ENCODE results near the gene ARHGAP44.

ARHGAP44 gene

DNA sequence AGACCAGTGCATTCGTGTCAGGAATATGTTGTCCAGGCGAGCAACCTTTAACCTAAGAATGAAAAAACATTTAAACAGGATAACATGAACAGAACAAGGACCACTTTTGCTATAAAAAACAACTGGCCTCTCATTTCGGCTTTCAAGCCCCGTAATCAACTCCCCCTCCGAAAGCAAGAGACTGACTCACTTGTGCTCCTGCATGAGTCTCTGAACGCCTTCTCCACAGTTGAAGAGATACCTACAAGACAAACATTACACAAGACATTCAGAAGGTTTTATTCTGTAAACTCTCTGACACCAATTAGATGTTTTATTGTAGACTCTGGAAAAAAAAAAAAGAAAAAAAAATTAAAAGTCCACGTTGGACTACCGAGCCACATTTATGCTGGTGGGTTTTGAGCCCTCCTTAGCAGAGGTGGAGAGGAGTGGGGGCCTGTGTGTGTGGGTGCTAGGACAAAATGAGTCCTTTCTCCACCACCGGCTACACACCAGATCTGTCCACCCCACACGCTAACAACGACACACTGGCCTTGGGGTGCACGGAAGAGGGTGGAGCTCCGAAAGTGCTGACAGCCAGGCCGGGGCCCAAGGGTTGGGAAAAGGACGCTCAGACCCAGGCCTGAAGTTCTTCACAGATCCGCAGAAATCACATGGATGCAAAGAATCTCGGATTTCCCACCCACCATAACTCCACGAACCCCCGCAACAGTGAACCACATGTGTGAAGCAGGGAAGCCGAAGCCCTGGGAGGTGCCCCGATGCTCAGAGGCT lies 227.8 kb downstream of the ARHGAP44 start:
- in situ Hi-C loops (cut with MboI; ENCODE audit: low sequenced_read_pairs): no loop called here

DNA sequence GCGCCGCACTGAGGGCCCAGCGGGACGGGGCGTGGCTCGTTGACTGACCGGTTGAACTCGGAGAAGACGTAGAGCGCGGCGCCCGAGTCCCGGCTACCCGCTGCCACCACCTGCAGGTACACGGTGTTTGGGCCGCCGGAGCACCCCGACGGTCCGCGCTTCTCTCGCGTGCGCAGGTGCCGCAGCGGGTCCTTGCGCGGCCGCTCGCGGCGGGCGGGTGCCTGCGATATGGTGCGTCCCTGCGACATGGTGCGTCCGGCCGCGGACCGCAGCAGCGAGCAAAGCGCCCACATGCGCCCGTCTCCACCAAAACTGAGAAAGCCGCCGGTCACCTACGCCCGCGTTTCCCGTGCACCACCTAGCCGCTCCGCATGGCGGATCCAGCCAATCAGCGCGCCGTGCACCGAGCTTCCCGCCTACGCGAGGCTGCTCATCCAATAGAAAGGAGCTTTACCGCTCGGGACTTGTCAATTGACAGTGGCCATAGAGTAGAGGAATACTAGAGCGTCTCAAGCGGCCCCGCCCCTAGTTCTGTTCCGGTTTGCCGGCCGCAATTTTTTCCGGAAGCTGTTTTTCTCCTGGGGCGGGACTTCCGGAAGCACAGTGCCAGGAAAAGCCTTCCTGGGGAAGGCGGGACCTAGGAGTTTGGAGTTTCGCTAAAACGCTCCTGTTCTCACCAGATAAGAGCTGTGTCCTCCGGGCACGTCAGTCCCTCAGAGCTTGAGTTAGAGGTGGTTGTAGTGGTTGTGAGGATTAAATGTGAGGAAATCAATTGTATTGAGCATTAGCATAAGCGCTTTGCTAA lies 228.6 kb downstream of the ARHGAP44 start, which contains the start of gene ELAC2:
Gene ELAC2, minus strand, starts transcription at position 373 of the 805 bp plus-strand sequence. Its CDS starts 80 bp downstream, at position 293.
- in situ Hi-C loops (cut with MboI; ENCODE audit: low sequenced_read_pairs): no loop called here

GRCh38 chr17:13024016-13024415 lies 234.7 kb downstream of the ARHGAP44 start:
- in situ Hi-C loops (cut with MboI; ENCODE audit: low sequenced_read_pairs): no loop called here

GRCh38 chr17:13024526-13025257 lies 235.4 kb downstream of the ARHGAP44 start:
- in situ Hi-C loops (cut with MboI; ENCODE audit: low sequenced_read_pairs): no loop called here

- in situ Hi-C loops (cut with MboI; ENCODE audit: low sequenced_read_pairs): no loop called here
These were observed 235.9 kb downstream of the ARHGAP44 start for GRCh38 chr17:13025258-13025627.

GRCh38 chr17:13025687-13026086 lies 236.4 kb downstream of the ARHGAP44 start:
- in situ Hi-C loops (cut with MboI; ENCODE audit: low sequenced_read_pairs): no loop called here

GRCh38 chr17:13027246-13027645 lies 237.9 kb downstream of the ARHGAP44 start:
- in situ Hi-C loops (cut with MboI; ENCODE audit: low sequenced_read_pairs): no loop called here

- in situ Hi-C loops (cut with MboI; ENCODE audit: low sequenced_read_pairs): no loop called here
These were observed 240.0 kb downstream of the ARHGAP44 start for GRCh38 chr17:13029340-13029739.

- in situ Hi-C loops (cut with MboI; ENCODE audit: low sequenced_read_pairs): no loop called here
These were observed 240.8 kb downstream of the ARHGAP44 start for GRCh38 chr17:13030056-13030455.

GRCh38 chr17:13030459-13031300 lies 241.4 kb downstream of the ARHGAP44 start:
- in situ Hi-C loops (cut with MboI; ENCODE audit: low sequenced_read_pairs): no loop called here

DNA sequence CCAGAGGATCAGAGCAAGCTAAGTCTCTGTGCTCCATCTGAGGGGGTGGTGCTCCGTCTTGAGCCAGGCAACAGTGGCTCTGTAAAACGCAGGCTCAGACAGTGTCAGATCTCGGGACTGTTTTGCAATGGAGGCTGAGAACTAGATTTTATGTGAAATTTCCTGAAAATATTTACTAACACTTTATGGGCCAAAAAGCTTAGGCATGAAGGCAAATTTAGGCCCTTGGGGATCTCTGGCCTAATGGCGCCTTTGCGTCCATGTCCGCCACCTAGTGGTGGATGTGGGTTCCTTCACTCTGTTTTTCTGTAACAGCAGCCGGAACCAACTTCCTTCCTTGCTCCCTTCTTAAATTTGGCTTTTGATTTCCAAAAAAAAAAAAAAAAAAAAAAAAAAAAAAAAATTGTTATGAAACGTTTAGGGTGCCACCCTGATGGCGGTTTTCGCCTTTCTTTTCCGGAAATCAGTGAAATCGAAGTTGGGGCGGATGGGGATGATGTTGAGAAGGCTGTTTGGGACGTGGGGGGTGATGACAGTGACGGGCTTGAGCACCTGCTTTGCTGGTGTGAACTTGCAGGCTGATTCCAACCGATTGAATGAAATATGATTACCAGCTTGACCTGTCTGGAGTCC lies 242.5 kb downstream of the ARHGAP44 start:
- in situ Hi-C loops (cut with MboI; ENCODE audit: low sequenced_read_pairs): no loop called here

DNA sequence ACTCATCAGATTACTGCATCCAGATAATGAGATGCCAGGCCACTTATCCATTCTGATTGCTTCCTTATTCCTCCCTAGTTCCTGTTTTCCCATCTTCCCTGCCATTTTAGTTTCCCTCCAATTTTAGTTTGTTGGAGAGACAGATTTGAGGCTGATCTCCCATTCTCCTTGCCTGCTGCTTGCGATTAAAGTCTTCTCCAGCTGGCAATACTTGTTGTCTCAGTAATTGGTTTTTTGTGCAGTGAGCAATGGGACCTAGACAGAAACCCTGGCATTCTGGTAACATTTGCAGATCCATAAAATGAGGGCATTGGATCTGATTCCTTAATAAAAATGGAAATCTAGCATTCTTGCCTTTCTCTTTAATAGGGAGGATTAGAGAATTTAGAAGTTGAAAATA lies 246.1 kb downstream of the ARHGAP44 start:
- in situ Hi-C loops (cut with MboI; ENCODE audit: low sequenced_read_pairs): no loop called here

GRCh38 chr17:13036751-13037150 lies 247.5 kb downstream of the ARHGAP44 start:
- in situ Hi-C loops (cut with MboI; ENCODE audit: low sequenced_read_pairs): no loop called here

DNA sequence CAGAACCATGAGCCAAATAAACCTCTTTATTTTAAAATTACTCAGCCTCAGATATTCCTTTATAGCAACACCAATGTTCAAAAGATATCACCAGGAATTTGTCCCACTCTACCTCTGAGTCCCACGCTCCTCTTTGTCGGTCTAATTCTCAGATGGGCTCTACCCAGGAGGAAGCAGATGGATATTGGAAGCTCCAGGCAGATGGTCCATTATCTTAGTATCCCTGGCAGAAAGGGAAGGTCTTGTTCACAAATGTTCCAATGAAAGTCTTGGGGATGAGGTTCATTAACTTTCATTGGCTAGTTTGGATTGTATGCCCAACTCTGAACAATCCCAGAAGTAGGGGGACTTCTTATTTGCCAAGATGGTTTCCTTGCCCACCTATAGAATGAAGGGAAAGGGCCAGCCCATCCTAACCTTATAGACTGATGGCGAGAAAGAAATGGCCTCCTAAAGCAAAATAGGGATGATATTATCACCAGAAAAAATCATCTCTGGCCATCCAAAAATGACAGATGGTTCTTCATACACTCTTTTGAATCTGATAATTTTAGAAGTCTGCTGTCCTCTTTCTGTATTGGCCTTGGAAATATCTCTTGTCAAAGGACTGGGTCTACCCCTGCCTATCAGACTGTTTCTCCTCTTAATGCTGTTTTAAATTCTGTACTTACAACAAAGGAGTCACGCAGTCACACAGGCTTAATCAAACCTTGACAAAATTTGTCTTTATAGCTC lies 249.8 kb downstream of the ARHGAP44 start:
- in situ Hi-C loops (cut with MboI; ENCODE audit: low sequenced_read_pairs): no loop called here

Measured in HL-60/S4 treated with retinoic acid at 250 ng/mL for 4 days and 3 days (cell line).